Motor neuron (in vitro differentiated cells): ENCODE results near the gene SNCAIP. TPM values are rescaled to one million over a fixed set of nuclear protein-coding genes. Genes with fewer than 3 reads are reported as not detected.

ENCODE experiments used
- ATAC-seq, 8 experiments: fragments of 200-7000 bp; cut with Tn5 transposase; replicated peaks in 6 of 8; 2 replicates each; pipeline ENCODE4 v1.8.0; 2021; ENCODE audit warnings: mild to moderate bottlenecking in 8 of 8, moderate library complexity in 8 of 8
- H3K27ac ChIP-seq, 2 donors: fragments of 250-450 bp; sonication (Bioruptor Pico); 2 replicates each; pipeline ENCODE4 v1.9.0; 2021; ENCODE audit warnings: antibody characterized with exemption in 2 of 2, mild to moderate bottlenecking in 2 of 2, moderate library complexity in 1 of 2
- H3K4me1 ChIP-seq, 2 donors: fragments of 250-450 bp; sonication (Bioruptor Pico); replicated peaks in 1 of 2; 2 replicates each; pipeline ENCODE4 v1.6.1; 2021; ENCODE audit warnings: antibody characterized with exemption in 2 of 2, mild to moderate bottlenecking in 2 of 2, moderate library complexity in 1 of 2
- H3K4me3 ChIP-seq, 5 donors: fragments of 250-450 bp; sonication (Bioruptor Pico); 2 replicates each; pipeline ENCODE4 v1.9.0; 2021; ENCODE audit warnings: antibody characterized with exemption in 5 of 5, mild to moderate bottlenecking in 5 of 5, moderate library complexity in 4 of 5
- WGBS, 10 experiments: fragments of 450-650 bp; shearing (Covaris generic); methylation state at CpG; one replicate each; pipeline ENCODE4 v1.0.0; 2022; 5-methylcytosine and 5-hydroxymethylcytosine counted together
- in situ Hi-C, 9 experiments: fragments of 400-800 bp; cut with MboI; loops; one replicate each; pipeline ENCODE4 v1.15.0; 2021; ENCODE audit warnings: low sequenced_read_pairs in 9 of 9, low pct_unique_long_range_greater_than_20kb in 2 of 9; ENCODE audit not compliant: unreplicated experiment in 9 of 9
- total RNA-seq, 8 experiments: library from RNA; unstranded; fragments of 300-600 nt; gene quantifications; 2 replicates each; pipeline versions ENCODE4 v1.2.3 to v1.2.4, GENCODE V29; 2022

The SNCAIP gene
- total RNA-seq, 8 experiments from 2014 or later: 1.6 to 42.3 (median 17.8) TPM

GRCh38 chr5:122321921-122322320 lies 9.9 kb downstream of the SNCAIP start:
- Histone ChIP-seq H3K4me3 (no peak overlapping the region), H3K27ac (no peak overlapping the region), H3K4me1 (peaks cover 21 to 22% of the 10 kb centered on the region in 2 donors)
- in situ Hi-C loops: no loop called here
- ATAC-seq: no peak
- 0 to 100% (median 67%) methylated on average over 1 to 2 of the region's 2 CpGs for WGBS, 10 experiments

- ATAC-seq: peak; percentile 88 to 99 (median 94)
- peaks cover 20 to 21% of the 10 kb centered on the region in 2 donors for H3K4me1 ChIP-seq
- WGBS, 10 experiments: 0 to 63% (median 25%) methylated on average over 1 to 7 of the region's 7 CpGs
- no peak overlapping the region for H3K27ac ChIP-seq
- in situ Hi-C loops: no loop called here
- no peak overlapping the region for H3K4me3 ChIP-seq
These were observed 10.9 kb downstream of the SNCAIP start for GRCh38 chr5:122322801-122323548.

- Histone ChIP-seq H3K4me3 (no peak overlapping the region), H3K27ac (no peak overlapping the region), H3K4me1 (peaks cover 20 to 21% of the 10 kb centered on the region in 2 donors)
- 42 to 94% (median 67%) methylated on average over 2 to 4 of the region's 4 CpGs for WGBS, 10 experiments
- in situ Hi-C loops: no loop called here
- ATAC-seq: no peak
These were observed 11.7 kb downstream of the SNCAIP start for GRCh38 chr5:122323738-122324137.

- Histone ChIP-seq H3K27ac (no peak overlapping the region), H3K4me3 (no peak overlapping the region), H3K4me1 (peaks cover 19 to 26% of the 10 kb centered on the region in 2 donors)
- ATAC-seq: no peak
- in situ Hi-C loops: no loop called here
- WGBS, 10 experiments: 0 to 100% (median 85%) methylated on average over 1 to 2 of the region's 2 CpGs; no CpG with 5 or more reads in 3 of the 10 experiments
These were observed 15.1 kb downstream of the SNCAIP start for GRCh38 chr5:122327110-122327509.

GRCh38 chr5:122330881-122331280 lies 18.8 kb downstream of the SNCAIP start:
- ATAC-seq: no peak
- 74 to 100% (median 94%) methylated on average over 1 to 5 of the region's 6 CpGs for WGBS, 10 experiments
- peaks cover 12 to 23% of the 10 kb centered on the region in 2 donors for H3K4me1 ChIP-seq
- no peak overlapping the region for H3K4me3 ChIP-seq
- in situ Hi-C loops: no loop called here
- H3K27ac ChIP-seq: no peak overlapping the region

- in situ Hi-C loops: no loop called here
- H3K27ac ChIP-seq: peak overlapping the region in 1 of 2 donors; percentile 7
- whole genome bisulfite sequencing, 10 experiments: 14 to 83% (median 61%) methylated on average over 2 to 5 of the region's 5 CpGs; no CpG with 5 or more reads in 1 of the 10 experiments
- no peak overlapping the region for H3K4me3 ChIP-seq
- H3K4me1 ChIP-seq: peaks cover 12 to 23% of the 10 kb centered on the region in 2 donors
- peak in 5 of 8 experiments; percentile 81 to 95 (median 86) for ATAC-seq
These were observed 20.8 kb downstream of the SNCAIP start for GRCh38 chr5:122332599-122333555.

GRCh38 chr5:122333564-122333963 lies 21.5 kb downstream of the SNCAIP start:
- Histone ChIP-seq H3K4me3 (no peak overlapping the region), H3K27ac (no peak overlapping the region), H3K4me1 (peaks cover 12 to 23% of the 10 kb centered on the region in 2 donors)
- in situ Hi-C loops: no loop called here
- 0 to 82% (median 63%) methylated on average over 1 to 4 of the region's 4 CpGs for WGBS, 10 experiments
- ATAC-seq: peak in 5 of 8 experiments; percentile 14 to 37 (median 29)

GRCh38 chr5:122339591-122339990 lies 27.6 kb downstream of the SNCAIP start:
- 47 to 96% (median 88%) methylated on average over 3 to 5 of the region's 5 CpGs; no CpG with 5 or more reads in 1 of the 10 experiments for WGBS, 10 experiments
- Histone ChIP-seq H3K4me3 (no peak overlapping the region), H3K4me1 (no peaks in the 10 kb centered on the region), H3K27ac (no peak overlapping the region)
- in situ Hi-C loops: no loop called here
- ATAC-seq: no peak

GRCh38 chr5:122341087-122341486 lies 29.1 kb downstream of the SNCAIP start:
- 11 to 100% (median 79%) methylated on average over 1 to 3 of the region's 3 CpGs for WGBS, 10 experiments
- Histone ChIP-seq H3K4me3 (no peak overlapping the region), H3K4me1 (peaks cover 3 to 4% of the 10 kb centered on the region in 2 donors), H3K27ac (no peak overlapping the region)
- in situ Hi-C loops: no loop called here
- ATAC-seq: no peak

GRCh38 chr5:122342256-122342655 lies 30.2 kb downstream of the SNCAIP start:
- peaks cover 12 to 16% of the 10 kb centered on the region in 2 donors for H3K4me1 ChIP-seq
- H3K27ac ChIP-seq: no peak overlapping the region
- WGBS, 10 experiments: 60 to 100% (median 75%) methylated on average over 1 to 3 of the region's 4 CpGs; no CpG with 5 or more reads in 4 of the 10 experiments
- ATAC-seq: no peak
- H3K4me3 ChIP-seq: no peak overlapping the region
- in situ Hi-C loops: no loop called here

- ATAC-seq: peak in 4 of 8 experiments; percentile 38 to 62 (median 56)
- no peak overlapping the region for H3K4me3 ChIP-seq
- in situ Hi-C loops: no loop called here
- H3K4me1 ChIP-seq: peaks cover 17 to 19% of the 10 kb centered on the region in 2 donors
- WGBS, 10 experiments: 11 to 83% (median 63%) methylated on average over 1 to 3 of the region's 3 CpGs; no CpG with 5 or more reads in 2 of the 10 experiments
- no peak overlapping the region for H3K27ac ChIP-seq
These were observed 35.0 kb downstream of the SNCAIP start for GRCh38 chr5:122346897-122347581.

GRCh38 chr5:122350496-122350895 lies 38.5 kb downstream of the SNCAIP start:
- ATAC-seq: no peak
- H3K4me1 ChIP-seq: peaks cover 25 to 30% of the 10 kb centered on the region in 2 donors
- in situ Hi-C loops: no loop called here
- no peak overlapping the region for H3K27ac ChIP-seq
- H3K4me3 ChIP-seq: no peak overlapping the region
- 26 to 100% (median 92%) methylated on average over 1 to 3 of the region's 3 CpGs for WGBS, 10 experiments
